ENCODE results near the gene POT1.

The POT1 gene

DNA sequence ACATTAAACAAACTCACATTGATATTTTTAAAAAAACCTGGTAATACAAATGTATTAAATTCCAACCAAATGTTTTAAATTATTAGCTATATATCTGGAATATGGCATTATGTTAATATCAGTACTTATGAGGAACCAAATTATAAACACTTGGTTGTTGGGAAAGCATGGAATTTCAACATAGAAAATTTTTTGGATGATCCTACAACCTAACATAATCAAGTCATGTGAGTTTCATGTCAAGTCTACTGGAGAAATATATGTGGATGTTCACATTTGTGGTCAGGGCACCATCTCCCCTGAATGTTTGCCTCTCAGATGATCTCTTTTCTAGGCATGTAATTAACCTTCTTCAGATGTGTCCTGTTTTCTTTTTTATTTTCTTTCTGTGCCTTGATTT, 5.2 kb upstream of the POT1 start:
- Histone ChIP-seq H3K27ac (ENCODE audit: low read depth, low read length) (no peak overlapping the region), H3K36me3 (ENCODE audit: control insufficient read depth, insufficient read depth, low read length) (no peaks in the 10 kb centered on the region), H3K4me3 (ENCODE audit: low read length) (no peak overlapping the region), H3K4me1 (ENCODE audit: control insufficient read depth, insufficient read depth, low read length) (no peaks in the 10 kb centered on the region), H3K9ac (ENCODE audit: low read length) (no peak overlapping the region), H3K27me3 (ENCODE audit: control insufficient read depth, insufficient read depth, low read length) (no peaks in the 10 kb centered on the region)

DNA sequence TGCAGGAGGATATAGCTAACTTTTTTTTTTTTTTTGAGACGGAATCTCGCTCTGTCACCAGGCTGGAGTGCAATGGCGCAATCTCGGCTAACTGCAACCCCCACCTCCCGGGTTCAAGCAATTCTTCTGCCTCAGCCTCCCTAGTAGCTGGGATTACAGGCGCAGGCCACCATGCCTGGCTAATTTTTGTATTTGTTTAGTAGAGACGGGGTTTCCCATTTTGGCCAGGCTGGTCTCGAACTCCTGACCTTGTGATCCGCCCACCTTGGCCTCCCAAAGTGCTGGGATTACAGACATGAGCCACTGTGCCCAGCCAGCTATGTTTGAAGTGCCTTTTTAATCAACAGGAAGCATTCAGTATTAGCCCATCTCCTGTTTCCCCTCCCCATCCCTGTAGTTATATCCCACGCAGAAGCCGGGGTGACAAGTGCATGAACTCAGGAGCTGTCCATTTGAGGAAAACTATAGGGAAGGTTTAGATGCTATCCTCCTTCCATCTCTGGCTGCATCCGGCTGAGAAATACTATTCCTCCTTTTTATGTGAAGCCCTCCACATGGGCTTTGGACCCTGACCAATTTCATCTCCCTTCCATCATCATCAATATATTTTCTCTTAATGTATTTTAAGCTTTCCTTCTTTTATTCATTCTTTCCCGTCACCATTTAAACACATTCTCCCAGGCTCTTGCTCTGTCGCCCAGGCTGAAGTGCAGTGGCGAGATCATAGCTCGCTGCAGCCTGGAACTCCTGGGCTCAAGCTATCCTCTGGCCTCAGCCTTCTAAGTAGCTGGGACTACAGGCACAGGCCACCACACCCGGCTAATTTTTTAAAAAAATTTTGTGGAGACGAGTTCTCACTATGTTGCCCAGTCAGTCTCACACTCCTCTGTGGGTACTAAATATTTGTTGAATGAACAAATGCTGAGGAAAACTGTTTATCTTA, 1.3 kb upstream of the POT1 start:
- no peak overlapping the region for H3K4me3 ChIP-seq (ENCODE audit: low read length)
- peaks cover 4% of the 10 kb centered on the region for H3K4me1 ChIP-seq (ENCODE audit: control insufficient read depth, insufficient read depth, low read length)
- H3K27ac ChIP-seq (ENCODE audit: low read depth, low read length) = no peak overlapping the region
- no peaks in the 10 kb centered on the region for H3K27me3 ChIP-seq (ENCODE audit: control insufficient read depth, insufficient read depth, low read length)
- H3K36me3 ChIP-seq (ENCODE audit: control insufficient read depth, insufficient read depth, low read length) = no peaks in the 10 kb centered on the region
- H3K9ac ChIP-seq (ENCODE audit: low read length) = no peak overlapping the region

DNA sequence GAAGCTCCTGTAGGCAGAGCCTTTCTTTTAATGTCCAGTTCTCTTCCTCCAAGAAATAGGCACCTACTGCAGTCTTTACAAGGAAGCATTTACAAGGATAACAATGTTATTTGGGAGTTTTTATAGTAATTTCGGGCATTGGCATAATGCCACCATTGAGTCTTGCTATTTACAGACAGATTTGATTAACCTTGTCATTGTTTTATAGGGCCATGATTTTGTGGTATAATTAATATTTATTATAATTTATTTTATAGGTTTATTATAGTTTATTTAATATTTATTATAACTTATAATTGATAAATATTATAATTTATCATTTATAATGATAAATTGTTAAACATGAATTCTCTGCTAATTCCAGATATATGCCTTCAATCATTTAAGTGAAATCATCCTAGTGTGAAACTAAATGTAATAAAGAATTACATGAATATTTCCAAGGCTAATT, 573 bp upstream of the POT1 start:
- Histone ChIP-seq H3K9ac (ENCODE audit: low read length) (no peak overlapping the region), H3K27ac (ENCODE audit: low read depth, low read length) (peak overlapping the region; percentile 84), H3K4me1 (ENCODE audit: control insufficient read depth, insufficient read depth, low read length) (peaks cover 4% of the 10 kb centered on the region), H3K4me3 (ENCODE audit: low read length) (peak overlapping the region; percentile 84), H3K27me3 (ENCODE audit: control insufficient read depth, insufficient read depth, low read length) (no peaks in the 10 kb centered on the region), H3K36me3 (ENCODE audit: control insufficient read depth, insufficient read depth, low read length) (no peaks in the 10 kb centered on the region)

DNA sequence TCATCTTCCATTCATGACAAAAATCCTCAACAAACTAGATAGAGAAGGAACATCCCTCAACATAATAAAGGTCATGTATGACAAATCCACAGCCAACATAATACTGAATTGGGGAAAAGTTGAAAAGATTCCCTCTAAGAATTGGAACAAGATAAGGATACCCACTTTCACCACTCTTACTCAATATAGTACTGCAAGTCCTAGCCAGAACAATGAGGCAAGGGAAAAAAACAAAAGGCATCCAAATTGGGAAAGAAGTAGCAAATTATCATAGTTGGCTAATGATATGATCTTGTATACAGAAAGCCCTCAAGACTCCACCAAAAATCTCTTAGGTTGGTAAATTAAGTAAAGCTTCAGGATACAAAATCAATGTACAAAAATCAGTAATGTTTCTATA, 4.7 kb downstream of the POT1 start:
- Histone ChIP-seq H3K27ac (ENCODE audit: low read depth, low read length) (no peak overlapping the region), H3K4me3 (ENCODE audit: low read length) (no peak overlapping the region), H3K27me3 (ENCODE audit: control insufficient read depth, insufficient read depth, low read length) (no peaks in the 10 kb centered on the region), H3K36me3 (ENCODE audit: control insufficient read depth, insufficient read depth, low read length) (no peaks in the 10 kb centered on the region), H3K4me1 (ENCODE audit: control insufficient read depth, insufficient read depth, low read length) (peaks cover 4% of the 10 kb centered on the region), H3K9ac (ENCODE audit: low read length) (no peak overlapping the region)

DNA sequence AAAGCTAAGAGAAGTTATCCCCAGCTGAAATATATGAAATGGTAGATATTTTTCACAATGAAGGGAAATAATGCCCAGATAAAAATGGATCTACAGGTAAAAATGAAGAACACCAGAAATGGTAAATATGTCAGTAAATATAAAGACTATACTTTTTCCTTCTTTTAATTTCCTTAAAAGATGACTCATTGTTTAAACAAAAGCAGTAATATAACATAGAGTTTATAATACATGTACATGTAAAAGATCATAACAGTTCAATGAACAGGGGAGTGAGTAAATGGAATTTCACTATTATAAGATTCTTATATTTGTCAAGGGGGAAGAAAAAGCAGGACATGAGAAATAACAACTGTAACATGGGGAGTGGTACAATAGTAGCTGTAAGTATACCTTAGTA, 7.4 kb downstream of the POT1 start:
- Histone ChIP-seq H3K27me3 (ENCODE audit: control insufficient read depth, insufficient read depth, low read length) (no peaks in the 10 kb centered on the region), H3K27ac (ENCODE audit: low read depth, low read length) (no peak overlapping the region), H3K9ac (ENCODE audit: low read length) (no peak overlapping the region), H3K36me3 (ENCODE audit: control insufficient read depth, insufficient read depth, low read length) (no peaks in the 10 kb centered on the region), H3K4me1 (ENCODE audit: control insufficient read depth, insufficient read depth, low read length) (no peaks in the 10 kb centered on the region), H3K4me3 (ENCODE audit: low read length) (no peak overlapping the region)

DNA sequence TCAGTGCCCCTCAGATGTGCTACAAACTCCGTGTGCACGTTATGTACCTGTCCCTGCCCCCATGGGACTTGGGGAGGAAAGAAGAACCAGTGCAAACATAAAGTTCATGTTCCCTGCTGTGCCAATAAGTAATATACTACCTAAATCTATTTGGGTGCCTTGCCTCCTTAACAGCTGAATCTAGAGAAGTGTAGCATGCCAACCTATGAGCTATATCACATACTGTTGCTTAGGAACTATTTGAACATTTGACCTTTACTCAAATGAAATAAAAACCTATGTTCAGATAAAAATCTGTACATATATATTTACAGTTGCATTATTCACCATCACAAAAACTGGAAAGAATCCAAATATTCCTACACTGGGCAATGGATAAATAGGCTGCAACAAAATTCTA, 9.8 kb downstream of the POT1 start:
- H3K36me3 ChIP-seq (ENCODE audit: control insufficient read depth, insufficient read depth, low read length) = no peaks in the 10 kb centered on the region
- no peak overlapping the region for H3K9ac ChIP-seq (ENCODE audit: low read length)
- H3K4me3 ChIP-seq (ENCODE audit: low read length) = no peak overlapping the region
- no peaks in the 10 kb centered on the region for H3K27me3 ChIP-seq (ENCODE audit: control insufficient read depth, insufficient read depth, low read length)
- no peaks in the 10 kb centered on the region for H3K4me1 ChIP-seq (ENCODE audit: control insufficient read depth, insufficient read depth, low read length)
- no peak overlapping the region for H3K27ac ChIP-seq (ENCODE audit: low read depth, low read length)

DNA sequence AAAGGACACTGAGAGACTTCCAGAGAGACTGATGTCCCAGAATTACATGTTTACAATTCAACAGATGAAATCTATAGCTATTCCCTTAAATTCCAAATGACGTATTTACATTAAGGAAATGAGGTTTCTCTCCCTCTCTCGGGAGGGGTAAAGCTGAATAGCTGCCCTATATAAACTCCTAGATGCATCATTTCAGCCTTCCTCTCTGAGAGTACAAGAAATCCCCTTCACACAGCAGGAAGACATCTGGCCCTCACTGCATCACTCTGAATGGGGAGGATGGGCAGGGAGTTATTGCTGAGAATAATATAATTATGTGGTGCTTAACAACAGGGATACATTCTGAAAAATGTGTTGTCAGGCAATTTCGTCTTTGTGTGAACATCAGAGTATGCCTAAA, 11.0 kb downstream of the POT1 start:
- Histone ChIP-seq H3K4me3 (ENCODE audit: low read length) (no peak overlapping the region), H3K27me3 (ENCODE audit: control insufficient read depth, insufficient read depth, low read length) (no peaks in the 10 kb centered on the region), H3K36me3 (ENCODE audit: control insufficient read depth, insufficient read depth, low read length) (no peaks in the 10 kb centered on the region), H3K9ac (ENCODE audit: low read length) (no peak overlapping the region), H3K27ac (ENCODE audit: low read depth, low read length) (no peak overlapping the region), H3K4me1 (ENCODE audit: control insufficient read depth, insufficient read depth, low read length) (no peaks in the 10 kb centered on the region)

DNA sequence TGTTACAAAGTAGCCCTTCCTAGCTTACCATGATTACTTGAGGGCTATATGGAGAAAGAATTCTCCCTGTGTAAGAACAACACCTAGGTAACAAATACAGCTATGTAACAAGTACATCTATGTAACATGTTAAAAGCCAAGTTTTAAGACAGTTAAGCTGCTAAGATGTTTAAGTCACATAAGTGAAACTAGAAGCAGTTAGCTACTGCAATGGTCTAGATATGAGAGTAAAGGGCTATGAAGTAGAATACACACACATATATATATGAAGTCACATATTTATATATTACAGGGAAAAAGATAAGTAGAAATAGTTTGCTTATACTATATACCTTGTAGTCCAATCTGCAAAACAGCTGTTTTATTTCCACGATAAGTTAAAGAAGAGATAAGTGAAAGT, 14.4 kb downstream of the POT1 start:
- no peak overlapping the region for H3K9ac ChIP-seq (ENCODE audit: low read length)
- H3K4me1 ChIP-seq (ENCODE audit: control insufficient read depth, insufficient read depth, low read length) = no peaks in the 10 kb centered on the region
- H3K36me3 ChIP-seq (ENCODE audit: control insufficient read depth, insufficient read depth, low read length) = no peaks in the 10 kb centered on the region
- no peak overlapping the region for H3K4me3 ChIP-seq (ENCODE audit: low read length)
- no peaks in the 10 kb centered on the region for H3K27me3 ChIP-seq (ENCODE audit: control insufficient read depth, insufficient read depth, low read length)
- no peak overlapping the region for H3K27ac ChIP-seq (ENCODE audit: low read depth, low read length)

DNA sequence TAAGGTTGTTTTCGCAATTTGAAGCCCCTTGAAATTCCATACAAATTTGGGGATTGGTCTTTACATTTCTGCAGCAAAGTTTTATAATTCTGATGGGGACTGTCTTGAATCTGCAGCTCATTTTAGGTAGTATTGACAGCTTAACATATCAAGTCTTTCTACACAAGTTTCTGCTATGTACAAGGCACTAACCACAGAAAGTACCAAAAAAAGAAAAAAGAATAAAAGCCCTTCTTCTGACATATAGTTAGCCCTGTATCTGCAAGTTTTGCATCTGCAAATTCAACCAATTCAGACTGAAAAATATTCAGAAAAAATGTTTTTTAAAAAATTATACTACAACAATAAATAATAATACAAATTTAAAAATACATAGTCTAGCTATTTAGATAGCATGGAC, 15.3 kb downstream of the POT1 start:
- Histone ChIP-seq H3K4me1 (ENCODE audit: control insufficient read depth, insufficient read depth, low read length) (no peaks in the 10 kb centered on the region), H3K4me3 (ENCODE audit: low read length) (no peak overlapping the region), H3K9ac (ENCODE audit: low read length) (no peak overlapping the region), H3K36me3 (ENCODE audit: control insufficient read depth, insufficient read depth, low read length) (no peaks in the 10 kb centered on the region), H3K27me3 (ENCODE audit: control insufficient read depth, insufficient read depth, low read length) (no peaks in the 10 kb centered on the region), H3K27ac (ENCODE audit: low read depth, low read length) (no peak overlapping the region)

DNA sequence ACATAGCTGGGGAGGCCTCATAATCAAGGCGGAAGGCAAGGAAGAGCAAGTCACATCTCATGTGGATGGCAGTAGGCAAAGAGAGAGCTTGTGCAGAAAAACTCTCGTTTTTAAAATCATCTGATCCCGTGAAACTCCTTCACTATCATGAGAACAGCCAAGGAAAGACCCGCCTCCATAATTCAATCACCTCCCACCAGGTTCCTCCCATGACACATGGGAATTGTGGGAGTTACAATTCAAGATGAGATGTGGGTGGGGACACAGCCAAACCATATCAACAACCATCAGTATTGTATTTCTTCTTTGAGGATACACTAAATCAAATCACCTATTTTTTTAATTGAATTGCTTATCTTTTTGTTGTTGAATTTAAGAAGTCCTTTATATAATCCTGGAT, 16.7 kb downstream of the POT1 start:
- Histone ChIP-seq H3K27ac (ENCODE audit: low read depth, low read length) (no peak overlapping the region), H3K9ac (ENCODE audit: low read length) (no peak overlapping the region), H3K4me3 (ENCODE audit: low read length) (no peak overlapping the region), H3K4me1 (ENCODE audit: control insufficient read depth, insufficient read depth, low read length) (no peaks in the 10 kb centered on the region), H3K27me3 (ENCODE audit: control insufficient read depth, insufficient read depth, low read length) (no peaks in the 10 kb centered on the region), H3K36me3 (ENCODE audit: control insufficient read depth, insufficient read depth, low read length) (no peaks in the 10 kb centered on the region)

DNA sequence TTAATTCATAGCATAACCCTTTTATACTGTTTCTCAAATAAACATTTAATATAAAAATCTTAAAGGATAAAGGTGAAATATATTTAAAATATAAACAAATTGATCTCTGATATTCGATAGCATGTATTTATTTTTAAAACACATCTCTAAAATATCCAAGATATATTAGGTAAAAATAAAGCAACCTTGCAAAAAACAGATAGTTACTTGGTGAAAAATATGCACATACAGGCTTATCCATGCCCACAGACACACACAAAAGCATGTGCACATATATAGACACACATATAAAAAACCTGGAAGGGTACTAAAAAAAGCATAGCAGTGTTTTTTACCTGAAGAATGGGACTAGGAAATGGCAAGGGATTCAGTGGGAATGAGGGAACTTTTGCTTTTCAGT, 19.8 kb downstream of the POT1 start:
- Histone ChIP-seq H3K4me1 (ENCODE audit: control insufficient read depth, insufficient read depth, low read length) (no peaks in the 10 kb centered on the region), H3K9ac (ENCODE audit: low read length) (no peak overlapping the region), H3K36me3 (ENCODE audit: control insufficient read depth, insufficient read depth, low read length) (no peaks in the 10 kb centered on the region), H3K4me3 (ENCODE audit: low read length) (no peak overlapping the region), H3K27ac (ENCODE audit: low read depth, low read length) (no peak overlapping the region), H3K27me3 (ENCODE audit: control insufficient read depth, insufficient read depth, low read length) (no peaks in the 10 kb centered on the region)

DNA sequence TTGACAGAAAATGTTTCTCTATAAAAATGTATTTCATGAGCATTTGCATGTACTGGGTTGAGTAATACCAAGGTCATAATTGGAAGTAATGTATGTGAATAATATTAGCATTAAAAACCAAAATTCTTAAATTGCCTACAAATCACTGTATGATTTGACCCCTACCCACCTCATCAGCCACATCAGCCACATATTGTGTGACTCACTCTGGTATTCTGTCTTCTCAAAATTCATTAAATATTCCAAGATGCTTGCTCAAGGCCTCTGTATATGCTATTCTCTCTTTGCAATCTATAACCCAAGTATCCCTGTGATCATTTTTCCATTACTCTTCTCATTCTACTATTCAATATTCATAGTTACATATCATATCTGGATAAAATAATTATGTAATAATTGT, 21.4 kb downstream of the POT1 start:
- H3K4me3 ChIP-seq (ENCODE audit: low read length) = no peak overlapping the region
- no peak overlapping the region for H3K27ac ChIP-seq (ENCODE audit: low read depth, low read length)
- no peaks in the 10 kb centered on the region for H3K4me1 ChIP-seq (ENCODE audit: control insufficient read depth, insufficient read depth, low read length)
- no peak overlapping the region for H3K9ac ChIP-seq (ENCODE audit: low read length)
- no peaks in the 10 kb centered on the region for H3K36me3 ChIP-seq (ENCODE audit: control insufficient read depth, insufficient read depth, low read length)
- no peaks in the 10 kb centered on the region for H3K27me3 ChIP-seq (ENCODE audit: control insufficient read depth, insufficient read depth, low read length)

DNA sequence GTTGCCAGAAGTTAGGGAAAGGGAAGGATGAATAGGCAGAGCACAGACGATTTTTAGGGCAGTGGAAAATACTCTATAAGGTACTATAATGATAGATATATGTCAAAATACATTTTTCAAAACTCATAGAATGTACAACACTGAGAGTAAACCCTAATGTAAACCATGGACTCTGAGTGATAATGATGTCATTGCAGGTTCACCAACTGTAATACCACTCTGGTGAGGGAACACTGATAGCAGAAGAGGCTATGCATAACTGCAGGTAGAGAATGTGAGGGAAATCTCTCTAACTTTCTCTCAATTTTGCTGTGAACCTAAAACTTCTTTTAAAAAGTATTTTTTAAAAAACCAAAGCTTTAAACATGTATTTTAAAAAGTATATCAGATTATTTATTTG, 22.1 kb downstream of the POT1 start:
- Histone ChIP-seq H3K9ac (ENCODE audit: low read length) (no peak overlapping the region), H3K27me3 (ENCODE audit: control insufficient read depth, insufficient read depth, low read length) (no peaks in the 10 kb centered on the region), H3K4me3 (ENCODE audit: low read length) (no peak overlapping the region), H3K36me3 (ENCODE audit: control insufficient read depth, insufficient read depth, low read length) (no peaks in the 10 kb centered on the region), H3K4me1 (ENCODE audit: control insufficient read depth, insufficient read depth, low read length) (no peaks in the 10 kb centered on the region), H3K27ac (ENCODE audit: low read depth, low read length) (no peak overlapping the region)

Data from rectal smooth muscle tissue (tissue), 1 donor.